ENCODE results near the gene ARHGEF7.

DNA sequence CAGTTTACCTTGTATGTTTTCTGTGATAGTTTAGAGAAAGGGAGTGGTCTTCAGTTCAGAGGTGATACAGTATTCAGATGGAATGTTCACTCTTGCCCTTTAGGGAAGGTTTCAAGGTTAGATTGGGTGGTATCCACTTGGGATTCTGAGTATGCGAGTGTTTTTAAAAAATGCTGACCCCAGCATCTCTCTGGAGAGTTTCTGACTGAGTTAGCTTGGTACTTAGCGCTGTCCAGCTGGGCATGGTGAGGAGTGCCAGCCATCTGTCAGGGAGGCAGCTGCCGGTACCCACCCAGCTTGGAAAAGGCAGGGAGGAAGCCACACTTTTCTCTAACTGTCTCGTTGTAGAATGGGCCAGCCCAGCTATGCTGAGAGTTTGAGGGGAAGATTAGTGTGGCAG lies 63.3 kb downstream of the ARHGEF7 start:
- TF ChIP-seq CTCF (conservative IDR thresholded peaks at IDR 0.05; ENCODE audit: low read length) (no peak), EZH2phosphoT487 (IDR thresholded peaks at IDR 0.05; ENCODE audit: borderline replicate concordance) (no peak)
